HS-27A (cell line): ENCODE data around the gene TMEM260.

Source experiments
- DNase-seq: peaks from one replicate; pipeline ENCODE4 v3.0.0-alpha.2; 2012; ENCODE audit warnings: low read depth, missing footprints

The TMEM260 gene

GRCh38 chr14:56579345-56580220, at the start of gene TMEM260:
TSS of gene TMEM260 (plus strand) at chr14:56579798. CDS start at chr14:56579915, 117 bp downstream.
- DNase-seq = peak; percentile 83

GRCh38 chr14:56532546-56532945, 47.1 kb upstream of the TMEM260 start:
- no peak for DNase-seq

GRCh38 chr14:56534656-56535055, 44.9 kb upstream of the TMEM260 start:
- no peak for DNase-seq

GRCh38 chr14:56539862-56540261, 39.7 kb upstream of the TMEM260 start:
- DNase-seq = no peak

GRCh38 chr14:56543436-56543835, 36.2 kb upstream of the TMEM260 start:
- DNase-seq = no peak

GRCh38 chr14:56549721-56550120, 29.9 kb upstream of the TMEM260 start:
- DNase-seq = no peak

GRCh38 chr14:56552615-56553014, 27.0 kb upstream of the TMEM260 start:
- no peak for DNase-seq

- no peak for DNase-seq
Measured at GRCh38 chr14:56554301-56554700, 25.3 kb upstream of the TMEM260 start.

- no peak for DNase-seq
Measured at GRCh38 chr14:56555921-56556570, 23.6 kb upstream of the TMEM260 start.

- DNase-seq = no peak
Measured at GRCh38 chr14:56559182-56559581, 20.4 kb upstream of the TMEM260 start.

- no peak for DNase-seq
Measured at GRCh38 chr14:56561606-56562005, 18.0 kb upstream of the TMEM260 start.

- no peak for DNase-seq
Measured at GRCh38 chr14:56562883-56563282, 16.7 kb upstream of the TMEM260 start.

- DNase-seq = no peak
Measured at GRCh38 chr14:56569174-56569573, 10.4 kb upstream of the TMEM260 start.

- no peak for DNase-seq
Measured at GRCh38 chr14:56570295-56570694, 9.3 kb upstream of the TMEM260 start.

GRCh38 chr14:56580221-56580711, 668 bp downstream of the TMEM260 start:
- DNase-seq = no peak

GRCh38 chr14:56581041-56581727, 1.6 kb downstream of the TMEM260 start:
- DNase-seq = no peak

GRCh38 chr14:56585461-56586084, 6.0 kb downstream of the TMEM260 start:
- DNase-seq = no peak

- DNase-seq = no peak
Measured at GRCh38 chr14:56587701-56588100, 8.1 kb downstream of the TMEM260 start.

GRCh38 chr14:56590535-56590960, 10.9 kb downstream of the TMEM260 start:
- DNase-seq = no peak

GRCh38 chr14:56592746-56593544, 13.3 kb downstream of the TMEM260 start:
- no peak for DNase-seq

- no peak for DNase-seq
Measured at GRCh38 chr14:56594428-56594827, 14.8 kb downstream of the TMEM260 start.
